GM18517 (cell line): ENCODE measurements around the gene ENKUR.
"Not testable (repeated sequence)": the region's sequence is repeated elsewhere in the genome, so short reads cannot be mapped to it uniquely, and the experiment has no call there.

Experiments
- ATAC-seq: cut with Tn5 transposase; IDR thresholded peaks from one replicate; pipeline ENCODE4 v1.9.1; 2021; ENCODE audit warnings: mild to moderate bottlenecking, moderate library complexity; ENCODE audit not compliant: unreplicated experiment

Gene ENKUR

GRCh38 chr10:25024528-25024927, 8.6 kb upstream of the ENKUR start:
- no peak for ATAC-seq

GRCh38 chr10:25023278-25023677, 7.3 kb upstream of the ENKUR start:
- no peak for ATAC-seq

GRCh38 chr10:25018703-25019102, 2.7 kb upstream of the ENKUR start:
- no peak for ATAC-seq

GRCh38 chr10:25017661-25018060, 1.7 kb upstream of the ENKUR start:
- no peak for ATAC-seq

- ATAC-seq, result peak; percentile 10
These were observed 1.2 kb upstream of the ENKUR start for GRCh38 chr10:25017154-25017590.

- ATAC-seq, result peak; percentile 97
These were observed 607 bp upstream of the ENKUR start, which contains the start of gene THNSL1 for GRCh38 chr10:25016376-25017153. THNSL1 (plus strand) TSS chr10:25016612; CDS start chr10:25023224, 6,612 bp downstream.

- ATAC-seq, result no peak
These were observed 1.4 kb downstream of the ENKUR start for GRCh38 chr10:25014579-25014978.

- not testable (repeated sequence) for ATAC-seq
These were observed 4.4 kb downstream of the ENKUR start for GRCh38 chr10:25011591-25011990.

GRCh38 chr10:24998044-24998443, 17.9 kb downstream of the ENKUR start:
- no peak for ATAC-seq

GRCh38 chr10:24995072-24995471, 20.9 kb downstream of the ENKUR start:
- ATAC-seq, result no peak

- no peak for ATAC-seq
These were observed 22.6 kb downstream of the ENKUR start for GRCh38 chr10:24993237-24993958.

GRCh38 chr10:24992512-24993133, 23.3 kb downstream of the ENKUR start:
- ATAC-seq, result no peak

- no peak for ATAC-seq
These were observed 24.7 kb downstream of the ENKUR start for GRCh38 chr10:24991298-24991697.

- ATAC-seq, result no peak
These were observed 26.1 kb downstream of the ENKUR start for GRCh38 chr10:24989867-24990266.

GRCh38 chr10:24988831-24989640, 26.9 kb downstream of the ENKUR start:
- ATAC-seq, result no peak

GRCh38 chr10:24984906-24985305, 31.1 kb downstream of the ENKUR start:
- no peak for ATAC-seq

GRCh38 chr10:24983946-24984345, 32.0 kb downstream of the ENKUR start:
- no peak for ATAC-seq

- ATAC-seq, result no peak
These were observed 32.8 kb downstream of the ENKUR start for GRCh38 chr10:24983130-24983529.

GRCh38 chr10:24982319-24983112, 33.4 kb downstream of the ENKUR start:
- peak; percentile 59 for ATAC-seq

GRCh38 chr10:24981161-24981710, 34.7 kb downstream of the ENKUR start:
- ATAC-seq, result no peak
